HG03432 (cell line): ENCODE data around the gene P4HB.

Experiments
- ATAC-seq: cut with Tn5 transposase; IDR thresholded peaks from one replicate; pipeline ENCODE4 v1.9.1; 2021; ENCODE audit warnings: mild to moderate bottlenecking, moderate library complexity; ENCODE audit not compliant: unreplicated experiment

The P4HB gene

GRCh38 chr17:81898029-81898866 lies 37.9 kb upstream of the P4HB start:
- ATAC-seq: no peak

- no peak for ATAC-seq
Observed at GRCh38 chr17:81895400-81895799, 35.1 kb upstream of the P4HB start.

GRCh38 chr17:81891303-81891552 lies 30.9 kb upstream of the P4HB start:
- ATAC-seq: peak; percentile 26

- ATAC-seq: no peak
Observed at GRCh38 chr17:81890447-81891302, 30.3 kb upstream of the P4HB start.

GRCh38 chr17:81889602-81890001 lies 29.3 kb upstream of the P4HB start:
- ATAC-seq: no peak

GRCh38 chr17:81888988-81889595 lies 28.8 kb upstream of the P4HB start:
- ATAC-seq: no peak

GRCh38 chr17:81888105-81888987 lies 28.0 kb upstream of the P4HB start:
- no peak for ATAC-seq

GRCh38 chr17:81885869-81886548 lies 25.7 kb upstream of the P4HB start:
- no peak for ATAC-seq

- no peak for ATAC-seq
Observed at GRCh38 chr17:81885454-81885853, 25.1 kb upstream of the P4HB start.

- no peak for ATAC-seq
Observed at GRCh38 chr17:81884968-81885367, 24.6 kb upstream of the P4HB start.

GRCh38 chr17:81884520-81884919 lies 24.2 kb upstream of the P4HB start:
- no peak for ATAC-seq

- no peak for ATAC-seq
Observed at GRCh38 chr17:81879121-81879520, 18.8 kb upstream of the P4HB start.

- no peak for ATAC-seq
Observed at GRCh38 chr17:81878294-81878693, 18.0 kb upstream of the P4HB start.

- ATAC-seq: no peak
Observed at GRCh38 chr17:81877569-81877968, 17.2 kb upstream of the P4HB start.

GRCh38 chr17:81871387-81872230 lies 11.3 kb upstream of the P4HB start:
- ATAC-seq: peak; percentile 53

- peak; percentile 26 for ATAC-seq
Observed at GRCh38 chr17:81870981-81871386, 10.6 kb upstream of the P4HB start, which contains the start of gene ARHGDIA. Gene ARHGDIA (minus strand): TSS chr17:81871337. CDS start chr17:81869930, 1,407 bp downstream.

GRCh38 chr17:81870131-81870980 lies 10.0 kb upstream of the P4HB start:
- peak; percentile 16 for ATAC-seq
